ENCODE results near the gene FTO.

Gene FTO

DNA sequence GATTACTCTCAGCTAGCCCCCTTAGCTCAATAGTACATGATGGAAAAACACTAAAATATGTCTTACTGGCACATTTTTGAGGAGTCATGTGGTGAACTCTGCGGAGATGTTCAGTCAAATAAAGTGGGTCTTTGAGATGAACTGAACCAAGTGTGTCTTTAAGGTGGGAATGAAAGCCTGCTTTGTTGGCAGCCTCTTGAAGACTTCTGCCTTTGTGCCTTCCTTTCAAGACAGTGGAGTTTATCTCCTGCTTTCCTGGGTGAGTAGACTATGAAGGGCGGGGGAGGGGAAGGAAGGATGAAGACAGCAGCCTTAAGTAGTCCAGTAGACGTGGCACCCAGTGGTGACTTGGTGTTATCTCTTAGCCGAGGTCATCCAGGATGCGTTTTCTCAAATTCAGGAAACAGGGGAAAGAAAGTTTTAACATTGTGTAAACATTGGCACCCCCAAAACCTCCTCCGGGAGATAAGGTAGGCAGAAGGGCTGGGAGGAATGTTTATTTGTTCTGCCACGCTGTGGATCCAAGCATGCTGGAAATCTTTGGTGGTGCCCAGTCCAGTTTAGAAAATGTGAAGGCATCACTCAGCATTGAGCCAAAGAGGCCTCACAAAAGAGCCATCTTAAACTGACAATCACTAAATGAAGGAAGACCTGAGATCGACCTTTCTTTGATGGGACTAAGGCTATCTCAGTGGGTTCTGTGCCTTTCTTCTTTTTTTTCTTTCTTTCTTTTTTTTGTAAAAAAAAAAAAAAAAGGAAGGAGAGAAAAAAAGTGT lies 220.6 kb downstream of the FTO start:
- TF ChIP-seq, protein P1, sequence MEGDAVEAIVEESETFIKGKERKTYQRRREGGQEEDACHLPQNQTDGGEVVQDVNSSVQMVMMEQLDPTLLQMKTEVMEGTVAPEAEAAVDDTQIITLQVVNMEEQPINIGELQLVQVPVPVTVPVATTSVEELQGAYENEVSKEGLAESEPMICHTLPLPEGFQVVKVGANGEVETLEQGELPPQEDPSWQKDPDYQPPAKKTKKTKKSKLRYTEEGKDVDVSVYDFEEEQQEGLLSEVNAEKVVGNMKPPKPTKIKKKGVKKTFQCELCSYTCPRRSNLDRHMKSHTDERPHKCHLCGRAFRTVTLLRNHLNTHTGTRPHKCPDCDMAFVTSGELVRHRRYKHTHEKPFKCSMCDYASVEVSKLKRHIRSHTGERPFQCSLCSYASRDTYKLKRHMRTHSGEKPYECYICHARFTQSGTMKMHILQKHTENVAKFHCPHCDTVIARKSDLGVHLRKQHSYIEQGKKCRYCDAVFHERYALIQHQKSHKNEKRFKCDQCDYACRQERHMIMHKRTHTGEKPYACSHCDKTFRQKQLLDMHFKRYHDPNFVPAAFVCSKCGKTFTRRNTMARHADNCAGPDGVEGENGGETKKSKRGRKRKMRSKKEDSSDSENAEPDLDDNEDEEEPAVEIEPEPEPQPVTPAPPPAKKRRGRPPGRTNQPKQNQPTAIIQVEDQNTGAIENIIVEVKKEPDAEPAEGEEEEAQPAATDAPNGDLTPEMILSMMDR (IDR thresholded peaks at IDR 0.05; ENCODE audit: control insufficient read depth, insufficient read depth, low read depth, low read length, missing control alignments) = no peak
- no peak for DNase-seq (ENCODE audit: low read depth)
- H3K4me3 ChIP-seq (ENCODE audit: control insufficient read depth, low read depth, low read length) = no peak overlapping the region

DNA sequence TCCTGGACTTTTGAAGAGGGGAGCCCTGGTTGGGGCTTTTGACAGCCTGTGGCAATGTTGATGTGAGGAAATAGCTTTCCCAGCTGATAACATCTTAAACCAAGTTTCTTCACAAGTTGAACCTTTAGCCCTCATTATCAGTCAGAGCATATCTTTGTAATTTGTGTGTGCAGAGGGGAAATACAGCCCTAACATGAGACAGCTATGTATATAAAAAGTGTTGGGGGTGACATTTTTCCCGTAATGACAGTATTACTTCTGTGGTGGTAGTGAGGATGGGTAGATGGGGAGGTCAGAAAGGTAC lies 221.1 kb downstream of the FTO start:
- no peak overlapping the region for H3K4me3 ChIP-seq (ENCODE audit: control insufficient read depth, low read depth, low read length)
- TF ChIP-seq, protein P1 (IDR thresholded peaks at IDR 0.05; ENCODE audit: control insufficient read depth, insufficient read depth, low read depth, low read length, missing control alignments) = no peak
- no peak for DNase-seq (ENCODE audit: low read depth)

DNA sequence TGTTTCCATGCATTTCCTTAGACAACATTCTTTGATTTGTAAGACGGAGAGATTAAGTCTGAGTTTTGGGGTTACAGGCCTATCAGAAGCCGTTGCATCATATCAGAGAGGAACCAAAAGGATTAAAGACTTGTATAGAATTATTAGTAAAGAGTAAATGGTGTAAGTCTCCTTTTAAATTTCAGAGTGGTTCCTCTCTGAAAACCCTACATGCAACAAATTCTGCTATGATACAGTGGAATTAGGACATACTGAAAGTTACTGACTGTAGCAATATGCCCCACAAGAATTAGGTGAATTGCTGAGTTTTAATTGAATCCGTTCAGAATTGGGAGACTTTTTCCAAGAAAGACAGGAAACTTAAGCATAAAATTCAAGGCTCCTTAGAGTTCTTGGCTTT lies 221.6 kb downstream of the FTO start:
- TF ChIP-seq, protein P1 (IDR thresholded peaks at IDR 0.05; ENCODE audit: control insufficient read depth, insufficient read depth, low read depth, low read length, missing control alignments) = no peak
- no peak overlapping the region for H3K4me3 ChIP-seq (ENCODE audit: control insufficient read depth, low read depth, low read length)
- no peak for DNase-seq (ENCODE audit: low read depth)

DNA sequence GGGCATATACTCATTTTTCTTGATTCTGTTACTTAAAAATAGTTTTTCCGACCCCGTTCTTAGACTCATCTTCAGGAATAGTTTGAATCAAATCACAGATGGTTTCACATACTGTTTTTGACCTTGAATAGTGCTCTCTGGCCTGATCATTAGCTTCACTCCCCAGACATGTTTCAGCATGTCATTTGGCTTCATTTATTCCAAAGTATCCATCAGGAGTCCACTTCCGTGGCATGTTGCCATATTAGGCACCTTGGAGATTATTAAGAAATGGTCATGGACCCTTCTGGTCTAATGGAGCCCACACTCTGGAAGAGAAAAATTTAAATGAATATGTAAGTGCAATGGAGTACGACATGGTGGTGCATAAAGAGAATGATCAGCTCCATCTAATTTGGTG lies 222.3 kb downstream of the FTO start:
- TF ChIP-seq, protein P1 (IDR thresholded peaks at IDR 0.05; ENCODE audit: control insufficient read depth, insufficient read depth, low read depth, low read length, missing control alignments) = no peak
- no peak for DNase-seq (ENCODE audit: low read depth)
- no peak overlapping the region for H3K4me3 ChIP-seq (ENCODE audit: control insufficient read depth, low read depth, low read length)

DNA sequence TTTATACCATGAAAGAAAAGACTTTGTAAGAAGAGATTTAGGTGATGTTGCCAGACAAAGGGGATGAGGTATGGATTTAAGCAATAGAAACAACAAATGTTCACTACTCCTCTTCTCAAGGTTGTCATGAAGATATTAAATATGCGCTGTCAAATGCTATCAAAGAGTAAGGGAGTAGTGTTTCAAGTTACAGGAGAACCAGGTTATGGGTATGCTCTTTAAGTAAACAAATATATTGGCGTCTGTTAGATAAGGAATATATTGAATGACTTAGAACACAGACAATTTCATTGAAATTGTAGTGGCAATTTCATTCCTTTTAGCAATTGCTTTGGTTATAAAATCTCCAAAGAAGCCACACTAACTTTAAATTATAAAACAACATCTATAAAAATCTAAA lies 229.0 kb downstream of the FTO start:
- no peak overlapping the region for H3K4me3 ChIP-seq (ENCODE audit: control insufficient read depth, low read depth, low read length)
- no peak for DNase-seq (ENCODE audit: low read depth)
- TF ChIP-seq, protein P1 (IDR thresholded peaks at IDR 0.05; ENCODE audit: control insufficient read depth, insufficient read depth, low read depth, low read length, missing control alignments) = no peak

DNA sequence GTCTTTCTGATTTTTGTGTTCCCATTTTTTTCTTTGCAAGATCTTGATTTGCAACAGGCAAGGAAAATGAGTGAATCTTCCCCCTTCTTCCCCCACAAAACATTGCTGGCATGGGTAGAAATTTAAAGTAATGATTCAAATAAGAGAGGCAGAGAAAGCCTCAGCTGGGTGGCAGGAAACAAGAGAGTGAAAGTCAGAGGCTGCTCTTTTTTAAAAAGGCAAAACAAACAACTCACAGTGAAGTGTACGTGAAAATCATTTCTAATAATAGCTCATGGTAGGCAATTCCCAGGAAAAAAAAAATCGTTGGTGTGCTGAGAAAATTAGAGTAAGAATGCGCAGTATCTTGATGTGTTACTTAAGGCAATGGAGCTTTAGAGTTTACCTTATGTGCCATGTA lies 229.5 kb downstream of the FTO start:
- DNase-seq (ENCODE audit: low read depth) = no peak
- TF ChIP-seq, protein P1 (IDR thresholded peaks at IDR 0.05; ENCODE audit: control insufficient read depth, insufficient read depth, low read depth, low read length, missing control alignments) = no peak

More for the DNA sequence above, 229.5 kb downstream of the FTO start:
- no peak overlapping the region for H3K4me3 ChIP-seq (ENCODE audit: control insufficient read depth, low read depth, low read length)

Data from AG09309 (cell line).